NCI-H2029 treated with DMSO at 0.1 percent for 48 hours (cell line): Measurements from ENCODE around the gene PLCD1.
"Not testable (repeated sequence)": the region's sequence is repeated elsewhere in the genome, so short reads cannot be mapped to it uniquely, and the experiment has no call there.

Experiments
- DNase-seq: peaks from one replicate; lab custom pipeline; 2025; lab: John Stamatoyannopoulos, UW

PLCD1 gene

GRCh38 chr3:38029400-38030125 is at the start of gene PLCD1:
PLCD1 (minus strand) TSS chr3:38029642; CDS start chr3:38029539, 103 bp downstream.
- no peak for DNase-seq

DNA sequence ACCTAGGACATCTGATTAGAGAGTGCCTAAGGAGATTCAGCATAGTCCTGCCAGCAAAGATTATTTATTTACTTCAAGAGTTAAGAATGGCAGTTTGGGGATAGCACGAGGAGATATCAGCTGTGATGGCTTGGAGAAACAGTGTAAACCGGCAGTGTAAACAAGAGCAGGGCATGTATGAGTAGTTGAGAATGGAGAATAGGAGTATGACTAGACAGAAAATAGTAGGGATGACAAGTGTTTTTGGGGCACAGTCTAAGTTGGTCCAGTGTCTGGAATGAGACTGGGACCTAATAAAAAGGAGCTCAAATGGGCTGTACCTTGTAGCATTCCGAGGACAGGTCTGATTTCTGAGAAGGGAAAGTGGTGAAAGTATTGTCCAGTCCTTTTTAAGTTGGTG is 47.6 kb upstream of the PLCD1 start:
- not testable (repeated sequence) for DNase-seq

DNA sequence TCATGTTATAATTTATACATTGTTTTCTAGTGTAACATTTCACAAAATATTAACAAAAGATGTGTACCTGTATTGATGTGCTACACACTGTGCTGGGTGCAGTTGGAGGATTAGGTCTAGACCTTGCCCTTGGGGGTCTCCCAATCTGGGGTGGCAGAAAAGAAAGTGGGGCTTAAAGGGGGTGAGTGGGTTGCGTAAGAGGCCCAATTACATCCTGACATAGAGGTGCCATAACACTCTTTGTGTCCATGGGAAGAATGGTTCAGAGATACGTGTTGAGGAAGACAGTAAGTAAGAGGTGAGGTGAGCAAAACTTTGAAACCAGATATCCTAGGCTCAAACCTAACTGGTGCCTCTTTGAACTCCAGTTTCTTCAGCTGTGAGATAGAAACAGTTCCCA is 40.6 kb upstream of the PLCD1 start:
- DNase-seq = no peak

GRCh38 chr3:38067508-38068233 is 38.2 kb upstream of the PLCD1 start:
- no peak for DNase-seq

DNA sequence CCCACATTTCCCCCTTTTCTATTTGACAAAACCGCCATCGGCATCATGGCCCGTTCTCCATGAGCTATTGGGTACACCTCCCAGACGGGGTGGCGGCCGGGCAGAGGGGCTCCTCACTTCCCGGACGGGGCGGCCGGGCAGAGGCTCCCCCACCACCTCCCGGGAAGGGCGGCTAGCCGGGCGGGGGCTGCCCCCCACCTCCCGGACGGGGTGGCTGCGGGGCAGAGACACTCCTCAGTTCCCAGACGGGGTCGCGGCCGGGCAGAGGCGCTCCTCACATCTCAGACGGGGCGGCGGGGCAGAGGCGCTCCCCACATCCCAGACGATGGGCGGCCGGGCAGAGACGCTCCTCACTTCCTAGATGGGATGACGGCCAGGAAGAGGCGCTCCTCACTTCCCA is 35.0 kb upstream of the PLCD1 start:
- DNase-seq = not testable (repeated sequence)

GRCh38 chr3:38062809-38063208 is 33.4 kb upstream of the PLCD1 start:
- DNase-seq = no peak

GRCh38 chr3:38059591-38059990 is 30.1 kb upstream of the PLCD1 start:
- DNase-seq = no peak

GRCh38 chr3:38059148-38059547 is 29.7 kb upstream of the PLCD1 start:
- no peak for DNase-seq

DNA sequence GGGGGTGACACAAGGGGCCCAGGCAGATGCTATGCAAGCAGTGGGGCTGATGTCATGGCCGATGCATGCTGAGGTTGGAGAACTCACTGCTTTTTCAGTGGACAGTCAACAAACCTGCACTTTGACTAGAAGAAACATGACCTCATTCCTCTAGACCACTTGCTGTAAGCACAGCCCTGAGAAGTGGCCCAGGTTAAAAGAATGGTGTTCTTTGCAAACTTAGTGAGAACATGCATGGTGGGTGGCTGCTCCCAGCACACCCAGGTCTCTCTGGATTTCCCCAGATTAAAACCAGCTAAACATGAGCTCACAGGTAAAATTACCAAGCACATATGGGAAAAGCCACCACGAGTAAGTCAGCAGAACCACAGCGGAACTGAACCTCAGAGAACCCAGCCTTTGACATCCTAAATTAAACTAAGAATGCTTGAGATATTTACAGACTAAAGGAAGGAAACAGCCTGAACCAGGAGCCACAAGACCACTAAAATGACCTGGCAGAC is 25.1 kb upstream of the PLCD1 start:
- no peak for DNase-seq

DNA sequence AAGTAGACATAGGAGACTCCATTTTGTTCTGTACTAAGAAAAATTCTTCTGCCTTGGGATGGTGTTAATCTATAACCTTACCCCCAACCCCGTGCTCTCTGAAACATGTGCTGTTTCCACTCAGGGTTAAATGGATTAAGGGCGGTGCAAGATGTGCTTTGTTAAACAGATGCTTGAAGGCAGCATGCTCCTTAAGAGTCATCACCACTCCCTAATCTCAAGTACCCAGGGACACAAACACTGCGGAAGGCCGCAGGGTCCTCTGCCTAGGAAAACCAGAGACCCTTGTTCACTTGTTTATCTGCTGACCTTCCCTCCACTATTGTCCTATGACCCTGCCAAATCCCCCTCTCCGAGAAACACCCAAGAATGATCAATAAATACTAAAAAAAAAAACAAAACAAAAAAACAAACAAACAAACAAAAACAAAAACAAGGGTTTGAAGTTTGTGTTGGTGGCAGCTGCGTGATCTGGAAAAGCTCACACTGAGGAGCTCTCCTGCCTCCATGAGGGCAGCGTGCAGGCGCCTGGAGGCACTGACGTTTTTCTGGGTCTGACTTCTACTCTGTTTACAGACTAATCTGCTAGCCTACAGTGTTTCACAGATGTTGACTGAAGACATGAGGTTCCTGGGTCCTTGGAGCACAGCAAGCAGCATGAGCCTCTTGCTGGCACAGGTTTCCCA is 24.5 kb upstream of the PLCD1 start:
- DNase-seq = not testable (repeated sequence)

GRCh38 chr3:38053286-38053685 is 23.8 kb upstream of the PLCD1 start:
- not testable (repeated sequence) for DNase-seq

- no peak for DNase-seq
Measured at GRCh38 chr3:38051131-38051530, 21.7 kb upstream of the PLCD1 start.

- DNase-seq = no peak
Measured at GRCh38 chr3:38049358-38050126, 20.1 kb upstream of the PLCD1 start.

DNA sequence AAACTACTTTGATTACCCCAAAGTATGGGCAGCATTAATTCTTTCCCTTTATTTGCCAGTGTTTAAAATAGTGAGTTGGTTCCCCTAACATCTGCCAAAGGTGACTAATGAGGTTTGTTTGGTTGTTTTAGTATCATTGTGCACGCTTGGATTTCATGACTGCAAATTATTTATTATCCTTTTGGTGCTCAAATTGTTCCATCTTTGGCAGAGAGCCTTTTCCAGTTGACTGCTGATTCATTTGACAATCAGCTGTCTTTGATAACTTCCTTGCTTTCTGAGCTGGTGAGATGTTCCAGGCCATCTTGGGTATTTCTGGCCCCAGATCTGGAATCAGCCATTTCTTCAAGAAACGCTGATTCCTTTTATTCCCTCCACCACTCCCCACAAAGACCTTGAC is 18.5 kb upstream of the PLCD1 start:
- DNase-seq = no peak

DNA sequence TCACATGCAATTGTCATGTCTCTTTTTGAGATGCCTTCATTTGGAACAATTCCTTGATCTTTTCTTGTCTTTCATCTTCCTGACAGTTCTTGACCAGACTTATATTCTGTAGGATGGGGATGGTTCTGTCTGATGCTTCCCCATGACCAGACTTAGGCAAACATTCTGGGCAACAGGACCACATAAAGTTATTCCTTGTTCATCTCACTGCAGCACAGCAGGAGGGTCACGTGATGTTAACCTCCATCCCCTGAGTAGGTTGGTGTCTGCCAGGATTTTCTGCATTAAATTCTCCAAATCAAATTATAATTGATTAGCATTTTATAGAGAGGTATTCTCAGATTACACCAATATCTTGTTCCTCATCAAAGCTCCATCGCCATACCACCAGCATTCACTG is 17.4 kb upstream of the PLCD1 start:
- no peak for DNase-seq

DNA sequence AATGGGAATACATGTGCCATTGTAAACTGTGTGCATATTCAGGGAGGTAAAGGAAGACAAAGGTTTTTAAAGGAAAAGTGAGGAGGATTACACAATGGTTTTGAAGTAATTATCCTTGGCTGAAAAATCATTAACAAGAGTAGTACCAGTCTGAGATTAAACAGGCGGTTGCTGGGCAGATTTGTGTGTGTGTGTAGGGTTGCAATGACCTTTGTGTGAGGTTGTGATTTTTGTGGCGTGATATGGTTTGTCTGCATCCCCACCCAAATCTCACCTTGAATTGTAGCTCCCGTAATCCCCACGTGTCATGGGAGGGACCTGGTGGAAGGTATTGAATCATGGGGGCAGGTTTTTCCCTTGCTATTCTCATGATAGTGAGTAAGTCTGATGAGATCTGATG is 16.6 kb upstream of the PLCD1 start:
- DNase-seq = no peak

DNA sequence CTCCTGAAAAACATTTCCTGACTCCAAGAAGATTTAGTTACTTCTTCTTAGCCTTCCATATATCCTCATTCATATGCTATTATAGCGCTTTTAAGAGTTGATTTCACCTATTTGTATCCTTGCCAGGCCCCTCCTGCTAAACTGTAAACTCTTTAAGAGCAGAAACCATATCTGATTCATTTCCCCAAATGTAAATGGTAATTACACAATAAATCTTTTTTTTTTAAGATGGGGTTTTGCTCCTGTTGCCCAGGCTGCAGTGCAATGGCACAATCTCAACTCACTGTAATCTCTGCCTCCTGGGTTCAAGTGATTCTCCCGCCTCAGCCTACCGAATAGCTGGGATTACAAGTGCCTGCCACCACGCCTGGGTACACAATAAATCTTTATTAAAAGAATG is 14.0 kb upstream of the PLCD1 start:
- no peak for DNase-seq

DNA sequence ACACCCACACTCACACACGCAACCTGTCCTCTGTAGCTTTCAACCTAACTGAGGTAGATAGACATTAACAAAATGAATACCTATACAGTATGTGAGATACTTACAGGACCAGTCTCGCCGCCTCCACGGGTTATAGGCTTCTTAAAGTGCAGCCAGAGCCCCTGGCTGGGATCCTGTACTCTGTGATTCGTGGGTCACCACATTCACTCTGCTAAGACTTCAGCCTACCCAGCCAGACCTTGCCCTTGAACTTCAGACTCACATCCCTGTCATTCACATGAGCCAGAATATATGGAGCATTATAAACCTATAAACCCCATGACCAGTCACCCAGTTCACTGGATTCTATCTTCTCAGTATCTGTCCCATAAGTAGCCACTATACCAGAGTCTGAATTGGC is 11.0 kb upstream of the PLCD1 start:
- no peak for DNase-seq

GRCh38 chr3:38039899-38040261 is 10.4 kb upstream of the PLCD1 start:
- DNase-seq = no peak

GRCh38 chr3:38039101-38039898 is 9.9 kb upstream of the PLCD1 start, which contains the start of gene DLEC1:
DLEC1 (plus strand) TSS chr3:38039208; CDS start chr3:38039226, 18 bp downstream.
- DNase-seq = no peak

DNA sequence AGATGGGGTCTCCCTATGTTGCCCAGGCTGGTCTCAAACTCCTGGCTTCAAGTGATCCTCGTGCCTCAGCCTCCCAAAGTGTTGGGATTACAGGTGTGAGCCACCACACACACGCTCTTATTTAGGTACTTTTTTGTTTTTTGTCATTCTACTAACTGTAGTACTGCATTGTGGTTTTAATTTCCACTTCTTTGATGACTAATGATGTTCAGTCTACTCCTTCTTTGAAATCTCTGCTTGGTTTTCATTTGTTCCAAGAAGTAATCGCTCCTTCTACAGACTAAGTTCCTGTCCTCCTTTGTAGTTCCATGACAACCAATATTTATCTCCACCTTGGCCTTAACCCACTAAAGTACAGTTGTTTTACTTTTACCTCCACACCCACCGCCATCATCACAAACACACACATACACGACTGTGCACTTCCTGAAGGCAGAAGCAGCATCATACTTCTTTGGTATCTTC is 9.0 kb upstream of the PLCD1 start:
- DNase-seq = no peak
